22Rv1 (cell line): Measurements from ENCODE around the gene PLEKHO1.
"Not testable (repeated sequence)": the region's sequence is repeated elsewhere in the genome, so short reads cannot be mapped to it uniquely, and the experiment has no call there.

Source experiments
- CTCF ChIP-seq: fragments of 450-650 bp; IDR thresholded peaks from 2 replicates; pipeline ENCODE4 v1.5.1; 2017; ENCODE audit warnings: mild to moderate bottlenecking
- ZFX ChIP-seq: fragments of 450-650 bp; IDR thresholded peaks from 2 replicates; pipeline ENCODE4 v1.6.1; 2017; ENCODE audit warnings: antibody characterized with exemption, borderline replicate concordance

GRCh38 chr1:150146016-150146415, 3.7 kb upstream of the PLEKHO1 start:
- not testable (repeated sequence) for TF ChIP-seq CTCF, ZFX
